Gastroesophageal sphincter (tissue), 3 donors: Measurements from ENCODE around the gene PGK1.
"Not testable (repeated sequence)": the region's sequence is repeated elsewhere in the genome, so short reads cannot be mapped to it uniquely, and the experiment has no call there.

Source experiments
- CTCF ChIP-seq, 4 experiments: fragments of 200-600 bp in 2 of 4; fragments of 450-650 bp in 2 of 4; sonication (generic) in 1 of 4; IDR thresholded peaks; one replicate each; pipeline ENCODE4 v1.5.1; 2017 to 2019; ENCODE audit warnings: antibody characterized with exemption in 4 of 4, mild to moderate bottlenecking in 2 of 4, moderate library complexity in 2 of 4
- POLR2A ChIP-seq, 2 donors: fragments of 450-650 bp; IDR thresholded peaks; one replicate each; pipeline ENCODE4 v1.6.1; 2017; ENCODE audit warnings: antibody characterized with exemption in 2 of 2, mild to moderate bottlenecking in 2 of 2, moderate library complexity in 1 of 2
- POLR2AphosphoS5 ChIP-seq: sonication (generic); formaldehyde crosslinking; IDR thresholded peaks from one replicate; pipeline ENCODE4 v1.6.1; 2017; ENCODE audit warnings: antibody characterized with exemption

DNA sequence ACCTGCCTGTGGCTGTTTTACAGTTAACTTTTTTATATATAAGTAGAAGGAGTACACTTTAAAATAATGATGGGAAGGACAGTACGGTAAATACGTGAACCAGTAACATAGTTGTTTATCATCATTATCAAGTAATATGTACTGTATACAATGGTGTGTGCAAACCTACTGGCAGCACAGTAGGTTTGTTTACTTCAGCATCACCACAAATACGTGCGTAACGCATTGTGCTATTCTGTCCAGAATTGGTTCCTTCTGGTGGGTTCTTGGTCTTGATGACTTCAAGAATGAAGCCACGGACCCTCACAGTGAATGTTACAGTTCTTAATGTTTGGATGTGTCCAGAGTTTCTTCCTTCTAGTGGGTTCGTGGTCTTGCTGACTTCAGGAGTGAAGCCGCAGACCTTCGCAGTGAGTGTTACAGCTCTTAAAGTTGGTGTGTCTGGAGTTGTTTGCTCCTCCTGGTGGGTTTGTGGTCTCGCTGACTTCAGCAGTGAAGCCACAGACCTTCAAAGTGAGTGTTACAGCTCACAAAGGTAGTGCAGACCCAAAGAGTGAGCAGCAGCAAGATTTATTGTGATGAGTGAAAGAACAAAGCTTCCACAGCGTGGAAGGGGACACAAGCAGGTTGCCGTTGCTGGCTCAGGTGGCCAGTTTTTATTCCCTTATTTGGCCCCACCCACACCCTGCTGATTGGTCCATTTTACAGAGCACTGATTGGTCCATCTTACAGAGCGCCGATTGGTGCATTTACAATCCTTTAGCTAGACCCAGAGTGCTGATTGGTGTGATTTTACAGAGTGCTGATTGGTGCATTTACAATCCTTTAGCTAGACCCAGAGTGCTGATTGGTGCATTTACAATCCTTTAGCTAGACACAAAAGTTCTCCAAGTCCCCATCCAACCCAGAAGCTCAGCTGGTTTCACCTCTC, 30.6 kb upstream of the PGK1 start:
- TF ChIP-seq CTCF (IDR thresholded peaks at IDR 0.05); POLR2A (IDR thresholded peaks at IDR 0.05); POLR2AphosphoS5: not testable (repeated sequence)
